Left ventricle myocardium superior (tissue), 1 donor: ENCODE measurements around the gene BANP. TPM values are rescaled to one million over a fixed set of nuclear protein-coding genes. Genes with fewer than 3 reads are reported as not detected.
"Not testable (repeated sequence)": the region's sequence is repeated elsewhere in the genome, so short reads cannot be mapped to it uniquely, and the experiment has no call there.

Experiments
- ATAC-seq: fragments of 200-7000 bp; cut with Tn5 transposase; one replicate; pipeline ENCODE4 v1.9.1; 2020; ENCODE audit warnings: mild to moderate bottlenecking, moderate library complexity
- DNase-seq: peaks from one replicate; pipeline ENCODE4 v3.0.0-alpha.2; 2020
- intact Hi-C: fragments of 100-400 bp; cut with micrococcal nuclease; formaldehyde crosslinking; loops from one replicate; pipeline ENCODE4 v1.11.0; 2022
- total RNA-seq: library from RNA; stranded (reverse); fragmentation: NEBNext Ultra II Directional; extraction: Animal tissue kit (Norgen Biotek cat#: 25700); gene quantifications from one replicate; pipeline ENCODE4 v1.2.1, GENCODE V29; 2021
- donor health status: DM: no; HTN: yes; CAD: no; lungs with severe emphysema.

The BANP gene
- total RNA-seq, 1 donor from 2014 or later, result 15.5 TPM

DNA sequence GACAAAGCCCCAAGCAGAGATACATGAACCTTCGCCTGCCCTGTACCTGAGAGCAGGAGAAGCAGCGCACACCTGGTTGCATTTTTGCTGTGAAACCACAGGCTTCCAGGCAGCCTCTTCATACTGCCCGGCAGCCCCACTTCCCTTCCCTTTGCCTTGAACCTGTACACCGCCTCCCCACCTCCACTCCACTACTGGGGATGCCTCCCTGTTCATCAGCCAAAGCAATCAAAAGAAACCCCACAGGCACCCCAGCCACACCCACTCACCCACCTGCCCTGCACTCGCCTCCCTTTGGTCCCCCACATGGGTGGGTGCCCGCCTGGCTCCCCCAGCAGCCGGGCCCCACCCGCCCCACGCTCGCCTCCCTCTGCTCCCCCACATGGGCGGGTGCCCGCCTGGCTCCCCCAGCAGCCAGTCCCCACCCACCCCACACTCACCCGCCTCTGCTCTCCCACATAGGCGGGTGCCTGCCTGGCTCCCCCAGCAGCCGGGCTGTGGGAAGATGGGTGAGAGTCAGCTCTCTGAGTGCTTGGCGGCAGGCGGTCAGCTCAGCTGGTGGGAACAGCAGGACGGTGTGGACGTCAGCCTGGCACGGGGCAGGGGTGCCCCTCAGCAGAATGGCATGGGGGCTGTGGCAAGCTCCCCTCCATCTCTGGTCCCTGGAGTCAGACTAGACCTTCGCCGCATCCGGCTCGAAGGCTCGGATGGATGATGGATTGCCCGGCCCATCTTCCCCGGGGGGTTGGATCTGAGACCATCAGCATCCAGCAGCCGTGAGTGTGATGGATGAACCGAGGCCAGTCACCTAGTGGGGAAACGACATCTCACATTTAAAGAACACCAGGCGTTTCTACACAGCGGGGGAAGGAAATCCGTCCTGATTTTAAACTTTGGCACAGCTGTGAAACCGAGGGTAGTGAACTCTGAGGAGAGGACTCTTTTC is 135.6 kb downstream of the BANP start:
- ATAC-seq (no peak), DNase-seq (peak; percentile 15)

DNA sequence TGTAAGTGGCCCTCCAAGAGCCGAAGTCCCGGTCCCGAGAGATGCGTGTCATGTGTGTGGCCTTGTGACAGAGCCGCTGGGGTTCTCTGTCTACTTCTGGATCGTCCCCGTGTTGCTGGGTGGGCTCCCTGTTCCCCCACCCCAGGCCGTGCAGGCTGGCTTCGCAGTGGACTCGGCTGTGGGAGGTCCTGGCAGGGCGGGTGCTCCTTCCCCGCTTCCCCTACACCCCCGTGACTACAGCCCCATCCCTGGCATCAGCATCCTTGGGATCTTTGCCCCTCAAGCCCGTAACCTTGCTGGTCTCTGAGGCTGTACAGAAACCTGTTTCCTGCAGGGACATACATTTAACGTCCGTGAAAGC is 136.3 kb downstream of the BANP start:
- intact Hi-C loops, result no loop called here
- ATAC-seq, result no peak
- no peak for DNase-seq

More for the DNA sequence above, 135.6 kb downstream of the BANP start:
- intact Hi-C loops, result no loop called here

DNA sequence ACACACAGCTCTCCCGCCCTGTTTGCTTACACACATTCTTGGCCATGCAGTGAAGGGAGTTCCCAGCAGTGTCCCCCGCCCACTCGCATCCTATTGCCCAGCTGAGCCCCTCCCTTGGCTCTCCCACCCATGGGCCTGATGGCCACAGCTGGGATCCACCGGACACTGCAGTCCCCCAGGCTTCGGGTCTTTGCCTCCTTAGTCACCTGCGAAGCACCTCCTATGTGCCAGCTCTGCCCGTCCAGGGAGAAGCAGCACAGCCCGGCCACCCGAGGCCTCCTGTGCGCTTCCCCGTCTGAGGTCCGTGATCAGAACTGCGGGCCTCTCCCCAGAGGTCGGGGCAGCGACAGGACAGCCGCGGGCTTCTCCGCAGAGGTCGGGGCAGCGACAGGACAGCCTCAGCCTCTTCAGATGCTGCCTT is 136.9 kb downstream of the BANP start:
- intact Hi-C loops, result no loop called here
- DNase-seq, result peak; percentile 67
- peak; percentile 70 for ATAC-seq

DNA sequence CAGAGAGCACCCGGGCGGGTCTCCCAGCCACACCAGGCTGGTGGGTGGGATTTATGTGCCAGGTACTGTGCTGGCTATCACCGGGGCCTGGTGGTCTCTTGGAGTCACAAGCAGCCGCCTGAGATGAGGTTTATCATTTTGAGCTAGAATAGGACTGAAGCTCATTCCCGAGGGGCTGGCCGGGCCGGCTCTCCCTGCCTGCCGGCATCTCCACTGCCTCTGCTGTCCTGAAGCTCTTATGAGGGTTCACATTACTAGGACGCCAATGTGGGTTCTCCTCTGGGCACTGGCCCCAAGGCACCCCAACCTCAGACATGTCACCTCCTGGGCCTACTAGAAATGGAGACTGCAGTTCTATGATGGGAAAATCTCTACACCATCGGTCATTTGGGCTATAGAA is 137.4 kb downstream of the BANP start:
- ATAC-seq, intact Hi-C loops, DNase-seq: not testable (repeated sequence)

DNA sequence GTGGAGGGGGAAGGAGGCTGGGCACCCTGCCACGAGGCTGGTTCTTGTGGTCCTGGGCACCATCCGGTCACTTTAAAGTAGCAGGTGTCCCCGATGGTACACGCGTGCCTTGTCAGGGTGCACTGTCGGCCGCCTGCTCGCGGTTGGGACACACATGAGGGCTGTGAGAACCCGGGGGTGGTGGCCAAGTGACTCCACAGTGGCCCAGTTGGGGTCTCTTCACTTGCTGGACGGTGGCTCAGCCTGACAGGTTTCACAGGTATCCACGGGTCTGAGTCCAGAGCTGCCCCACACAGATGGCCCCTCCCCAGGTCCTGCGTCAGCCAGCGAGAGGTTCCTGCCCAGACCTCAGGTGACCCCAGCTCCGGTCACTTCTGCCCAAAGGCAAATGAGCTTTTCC is 137.8 kb downstream of the BANP start:
- ATAC-seq, intact Hi-C loops, DNase-seq: not testable (repeated sequence)

DNA sequence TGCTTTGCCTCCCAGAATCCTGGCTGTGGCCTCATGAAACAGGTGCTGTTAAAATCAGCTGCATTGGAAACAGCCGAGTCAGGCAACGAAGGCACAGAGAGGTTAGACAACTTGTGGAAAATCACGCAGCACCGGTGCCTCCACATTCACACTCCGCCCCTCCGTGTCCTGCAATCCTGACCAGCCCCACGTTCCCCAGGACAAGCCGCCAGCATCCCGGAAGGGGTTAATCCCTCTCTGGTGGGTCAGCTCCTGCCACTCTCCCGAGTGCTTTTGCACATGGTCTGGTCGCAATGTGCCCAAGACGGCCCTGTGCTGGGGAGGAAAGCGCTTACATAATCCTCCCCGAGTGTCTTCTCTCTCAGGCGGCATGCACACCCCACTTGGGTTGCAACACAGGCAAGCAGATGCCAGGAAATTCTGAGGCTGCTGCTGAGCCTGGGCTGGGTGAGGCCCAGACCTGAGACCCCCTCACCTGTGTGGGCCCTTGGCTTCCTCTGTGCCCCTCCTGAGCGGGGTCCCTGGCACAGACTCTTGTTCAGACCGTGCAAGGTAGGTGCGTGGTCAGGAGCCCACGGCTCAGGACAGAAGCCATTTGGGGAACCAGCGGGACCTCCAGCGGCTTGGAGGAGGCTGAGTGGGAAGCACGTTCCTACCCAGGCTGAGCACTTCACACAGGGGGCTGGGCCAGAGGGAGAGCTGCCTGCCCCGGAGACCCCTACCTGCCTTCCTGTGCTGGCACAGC is 138.6 kb downstream of the BANP start:
- peak; percentile 36 for ATAC-seq
- DNase-seq, intact Hi-C loops: not testable (repeated sequence)

DNA sequence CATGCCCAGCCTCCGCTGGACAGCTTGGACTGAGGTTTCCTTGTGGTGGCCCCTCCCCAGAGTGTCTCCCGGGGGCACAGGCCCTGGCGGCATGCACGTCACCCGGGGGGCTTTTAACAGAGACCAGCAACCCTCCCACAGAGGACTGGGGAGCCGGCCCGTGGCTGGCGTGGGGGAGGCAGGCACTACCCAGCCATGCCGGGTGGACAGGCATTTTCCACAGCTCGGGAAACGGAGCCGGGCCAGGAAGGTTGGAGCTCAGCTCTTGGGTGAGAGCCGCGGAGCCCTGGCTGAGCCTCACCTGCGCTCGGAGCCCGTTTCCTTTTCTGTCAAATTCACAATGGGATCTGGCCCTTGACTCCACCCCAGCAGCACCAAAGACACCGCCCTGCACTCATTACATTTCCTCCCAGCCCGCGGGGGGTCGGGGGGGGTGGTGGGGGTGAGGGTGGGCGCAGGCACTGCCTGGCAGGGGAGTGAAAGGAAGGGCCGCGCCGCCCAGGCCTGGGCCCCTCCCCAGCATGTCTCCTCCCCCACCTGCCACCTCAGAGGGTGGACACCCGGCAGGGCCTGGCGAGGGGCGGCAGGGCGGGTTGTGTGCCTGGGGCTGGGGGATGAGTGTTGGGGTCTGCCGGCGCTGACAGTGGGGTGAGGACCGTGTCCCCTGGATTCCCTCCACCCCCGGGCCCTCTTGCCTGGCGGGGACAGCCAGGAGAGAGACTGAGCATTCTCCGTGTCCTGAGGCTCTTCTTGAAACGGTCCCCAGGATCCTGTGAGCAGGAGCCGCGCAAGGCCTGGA is 139.3 kb downstream of the BANP start:
- intact Hi-C loops, DNase-seq, ATAC-seq: not testable (repeated sequence)

DNA sequence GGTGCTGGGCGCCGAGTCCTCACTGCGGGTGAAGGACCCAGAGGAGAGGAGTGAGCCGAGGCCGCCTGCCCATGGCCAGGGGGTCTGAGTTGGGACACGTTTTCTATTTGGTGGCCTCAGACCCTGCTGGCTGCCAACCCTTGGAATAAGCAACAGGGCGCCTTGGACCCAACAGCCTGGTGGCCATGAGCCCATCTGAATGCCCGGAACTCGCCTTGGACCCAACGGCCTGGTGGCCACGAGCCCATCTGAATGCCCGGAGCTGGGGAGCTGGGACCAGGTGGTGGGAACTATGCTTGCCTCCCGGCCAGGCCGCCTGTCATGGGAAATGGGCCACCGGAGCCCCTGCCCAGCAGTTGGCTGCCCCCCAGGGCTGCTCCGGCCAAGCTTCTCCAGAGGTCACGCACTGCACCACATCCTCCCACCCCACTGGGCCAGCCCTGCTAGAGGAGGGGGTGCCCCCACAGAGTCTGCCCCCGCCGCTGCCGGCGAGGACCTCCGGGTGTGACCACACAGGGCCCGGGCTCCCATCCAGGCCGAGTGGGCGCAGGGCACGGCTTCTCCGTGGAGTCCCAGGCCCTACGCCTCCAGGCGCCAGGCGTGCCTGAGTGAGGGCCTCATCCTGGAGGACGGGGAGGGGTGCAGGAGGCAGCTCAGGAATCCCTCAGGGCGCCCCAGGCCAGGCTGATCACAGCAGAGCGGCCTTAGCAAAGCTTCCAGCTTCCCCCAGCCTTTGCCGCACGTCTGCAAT is 140.2 kb downstream of the BANP start:
- DNase-seq, intact Hi-C loops: not testable (repeated sequence)
- peak; percentile 6 for ATAC-seq

DNA sequence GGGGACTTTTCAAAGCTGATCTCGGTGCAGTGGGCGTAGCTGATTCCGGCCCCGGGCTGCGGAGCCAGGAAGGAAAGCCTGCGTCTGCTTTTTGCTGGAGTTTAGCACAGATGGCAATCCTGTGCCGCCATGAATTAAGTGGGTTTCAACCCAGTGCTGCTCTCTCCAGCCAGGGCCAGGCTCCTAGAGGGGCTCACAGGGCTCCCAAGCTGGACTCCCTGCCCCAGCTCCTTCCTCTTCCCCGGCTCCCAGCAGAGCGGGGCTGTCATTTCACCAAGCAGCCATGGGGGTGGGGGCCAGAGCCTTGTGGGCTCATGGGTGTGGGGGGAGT is 140.7 kb downstream of the BANP start:
- DNase-seq, intact Hi-C loops: not testable (repeated sequence)
- ATAC-seq, result peak; percentile 17

DNA sequence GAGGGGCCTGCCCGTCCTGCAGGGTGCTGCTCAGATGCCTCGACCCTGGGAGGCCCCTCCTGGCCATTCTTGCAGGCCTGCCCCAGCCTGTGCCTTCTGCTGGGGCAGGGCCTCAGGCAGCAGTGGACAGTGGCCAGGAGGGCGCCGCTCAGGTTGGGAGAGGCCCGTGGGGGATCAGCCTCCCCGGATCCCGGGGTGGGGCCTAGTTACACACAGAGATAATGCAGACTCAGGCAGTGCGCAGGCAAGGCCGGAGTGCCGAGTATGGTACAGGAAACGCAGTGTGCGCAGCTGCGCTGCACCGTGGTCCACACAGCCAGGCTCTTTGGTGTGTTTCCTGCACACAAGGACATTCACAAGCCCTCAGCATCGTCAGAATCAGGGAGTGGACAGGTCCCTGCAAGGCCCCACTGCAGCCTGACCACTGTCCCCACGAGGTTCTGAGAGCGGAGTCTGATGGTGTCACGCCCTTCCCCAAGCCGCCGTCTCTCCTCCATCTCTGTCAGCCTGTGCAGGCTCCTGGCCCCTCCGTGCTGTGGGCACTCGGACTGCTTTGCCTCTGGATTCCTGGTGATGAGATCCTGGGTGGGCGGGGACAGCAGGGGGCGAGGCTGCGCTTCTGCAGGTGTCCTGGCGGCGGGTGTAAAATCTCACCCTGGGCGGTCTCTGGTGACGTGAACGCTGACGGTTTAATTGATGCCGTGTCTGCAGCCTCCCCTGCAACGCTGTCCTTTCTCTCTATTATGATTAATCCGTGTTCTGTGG is 141.7 kb downstream of the BANP start:
- DNase-seq, intact Hi-C loops, ATAC-seq: not testable (repeated sequence)

DNA sequence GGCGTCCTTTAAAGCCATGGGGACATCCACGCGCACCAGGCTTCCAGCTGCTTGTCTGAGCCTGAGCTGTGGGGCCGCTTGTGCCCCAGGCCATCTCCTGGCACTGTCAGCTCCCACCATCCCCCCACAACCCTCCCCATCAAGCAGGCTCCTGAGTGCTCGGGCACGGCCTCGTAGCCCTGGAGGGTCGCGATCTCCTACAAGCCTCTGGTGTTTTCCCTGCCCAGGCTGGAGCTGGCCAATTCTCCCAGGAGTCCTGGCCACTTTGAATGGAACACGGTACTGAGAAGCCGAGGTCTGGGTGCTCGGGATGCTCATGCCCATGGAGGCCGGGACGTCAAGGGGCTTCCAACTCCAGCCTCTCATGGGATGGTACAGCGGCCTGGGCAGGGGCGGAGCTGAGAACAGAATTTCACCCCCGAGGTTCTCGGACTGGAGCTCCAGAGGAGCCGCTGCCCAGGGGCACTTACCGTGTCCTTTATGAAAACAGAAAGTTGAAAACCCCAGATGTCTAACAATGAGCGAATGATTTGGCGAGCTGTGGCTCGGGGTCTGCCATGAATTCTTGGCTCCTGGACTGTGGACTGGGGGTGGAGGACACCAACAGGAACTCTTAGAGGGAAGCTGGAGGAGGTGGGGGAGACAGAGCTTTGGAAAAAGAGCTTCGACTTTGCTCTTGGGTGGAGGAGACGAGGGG is 142.5 kb downstream of the BANP start:
- intact Hi-C loops, DNase-seq, ATAC-seq: not testable (repeated sequence)

DNA sequence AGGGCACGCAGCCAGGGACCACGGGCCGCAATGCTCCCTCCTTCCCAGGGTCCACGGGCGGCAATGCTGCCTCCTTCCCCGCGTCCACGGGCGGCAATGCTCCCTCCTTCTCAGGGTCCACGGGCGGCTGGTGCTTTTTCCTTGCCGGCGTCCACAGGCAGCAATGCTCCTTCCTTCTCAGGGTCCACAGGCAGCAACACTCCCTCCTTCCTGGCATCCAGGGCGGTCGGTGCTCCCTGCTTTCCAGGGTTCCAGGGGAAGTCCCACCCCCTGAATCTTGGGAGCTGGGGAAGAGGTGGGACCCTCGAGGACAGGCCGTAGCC is 143.0 kb downstream of the BANP start:
- intact Hi-C loops, DNase-seq, ATAC-seq: not testable (repeated sequence)

DNA sequence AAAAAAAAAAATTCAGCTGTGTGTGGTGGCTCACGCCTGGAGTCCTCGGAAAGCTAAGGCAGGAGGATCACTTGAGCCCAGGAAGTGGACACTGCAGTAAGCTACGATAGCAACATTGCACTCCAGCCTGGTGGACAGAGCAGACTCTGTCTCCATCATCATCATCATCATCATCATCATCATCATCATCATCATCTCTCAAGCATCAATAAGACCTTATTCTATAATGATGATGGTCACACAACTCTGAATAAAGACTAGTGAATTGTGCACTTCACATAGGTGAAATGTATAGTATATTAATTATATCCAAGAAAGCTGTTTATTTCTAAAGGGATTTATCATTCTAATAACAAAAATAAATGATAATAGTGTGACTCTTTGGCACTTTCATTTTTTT is 143.7 kb downstream of the BANP start:
- DNase-seq, ATAC-seq, intact Hi-C loops: not testable (repeated sequence)

DNA sequence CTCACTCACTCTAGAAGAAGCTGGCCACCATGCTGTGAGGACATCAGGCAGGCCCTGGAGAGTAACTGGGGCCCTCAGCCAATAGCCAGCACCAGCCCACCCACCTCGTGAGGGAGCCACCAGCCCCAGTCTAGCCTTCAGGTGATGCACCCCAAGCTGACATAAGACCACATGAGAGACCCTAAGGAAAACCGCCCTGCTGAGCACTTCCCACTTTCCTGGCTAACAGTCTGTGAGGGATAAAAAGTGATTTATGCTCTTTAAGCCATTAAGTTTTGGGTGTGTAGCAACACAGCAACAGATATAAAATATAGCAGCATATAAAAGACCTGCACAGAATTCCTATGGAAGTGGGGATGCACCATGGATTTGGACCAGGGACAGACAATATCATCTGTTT is 145.4 kb downstream of the BANP start:
- DNase-seq, intact Hi-C loops, ATAC-seq: not testable (repeated sequence)

DNA sequence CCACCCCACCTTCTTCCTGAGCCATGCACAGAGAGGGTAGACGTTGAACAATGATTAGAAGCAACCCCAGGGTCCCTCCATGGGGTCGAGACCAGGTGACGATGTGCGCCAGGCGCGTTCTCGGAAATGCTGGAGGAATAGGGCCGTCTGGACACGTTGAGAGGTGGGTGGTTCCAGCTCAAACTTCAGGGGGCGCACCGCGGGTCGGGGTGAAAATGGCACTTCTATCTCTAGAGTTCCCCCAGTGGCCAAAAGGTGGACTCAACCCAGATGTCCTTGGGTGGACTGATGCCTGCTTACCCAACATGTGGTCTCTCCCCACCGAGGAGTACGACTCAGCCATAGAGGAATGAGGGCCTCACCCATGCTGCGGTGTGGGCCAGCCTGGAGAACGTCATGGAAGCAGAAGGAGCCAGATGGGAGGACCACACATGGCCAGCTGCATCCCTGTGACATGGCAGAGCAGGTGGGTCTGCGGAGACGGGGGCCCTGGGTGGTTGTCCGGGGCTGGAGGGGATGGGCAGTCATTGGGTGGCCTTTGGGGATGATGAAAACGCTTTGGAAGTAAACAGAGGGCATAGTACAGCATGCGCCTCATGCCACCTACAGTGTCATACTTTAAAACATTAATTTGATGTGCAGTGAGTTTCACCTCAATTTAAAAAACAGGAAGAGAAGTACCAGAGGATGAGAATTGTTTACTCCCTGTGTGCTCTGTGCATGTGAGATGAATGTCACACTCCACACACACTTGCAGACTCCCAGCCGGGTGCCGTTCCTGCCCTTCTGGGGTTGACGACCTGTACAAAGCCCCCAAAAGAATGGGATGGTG is 147.7 kb downstream of the BANP start:
- DNase-seq, ATAC-seq, intact Hi-C loops: not testable (repeated sequence)

DNA sequence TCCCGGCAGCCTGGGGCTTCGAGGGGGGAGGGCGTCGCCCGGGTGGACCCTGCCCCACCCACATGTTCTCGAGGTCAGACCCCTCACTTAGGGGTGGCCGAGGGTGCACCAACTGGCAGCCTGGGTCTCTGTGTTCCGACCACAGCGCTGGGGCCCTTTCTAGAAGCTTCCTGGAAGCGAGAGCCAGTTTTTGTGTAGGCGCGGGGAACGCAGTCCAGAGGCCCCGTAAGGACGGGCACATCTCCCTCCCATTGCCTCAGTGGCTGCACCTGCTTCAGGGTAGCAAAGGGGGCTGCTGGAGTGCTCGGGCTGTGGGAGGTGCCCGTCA is 148.3 kb downstream of the BANP start:
- intact Hi-C loops, result no loop called here
- ATAC-seq (no peak), DNase-seq (no peak)

DNA sequence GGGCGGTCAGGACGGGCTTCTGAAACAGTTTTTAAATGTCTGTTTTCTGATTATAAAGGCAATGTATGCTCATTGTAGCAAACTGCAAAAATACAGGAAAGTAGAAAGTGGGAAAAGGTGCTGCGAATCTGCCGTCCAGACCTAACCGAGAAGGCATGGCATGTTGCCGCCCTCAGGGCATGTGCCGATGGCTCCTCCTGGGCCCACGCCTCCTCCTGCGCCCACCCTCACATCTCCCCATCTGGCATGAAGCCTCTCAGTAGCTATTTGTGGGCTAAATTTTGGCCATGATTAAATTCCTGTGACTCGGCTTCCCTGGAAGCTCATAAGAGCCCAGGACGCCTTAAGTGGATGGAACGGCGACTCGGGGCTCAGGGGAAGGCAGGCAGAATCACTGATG is 148.7 kb downstream of the BANP start:
- DNase-seq, intact Hi-C loops, ATAC-seq: not testable (repeated sequence)
